NB4 (cell line): ENCODE results near the gene HTR2A.

ENCODE experiments used
- CTCF ChIP-seq: IDR thresholded peaks from one replicate; pipeline ENCODE4 v1.5.1; 2012; ENCODE audit warnings: low read depth, low read length
- MYC ChIP-seq: IDR thresholded peaks from 2 replicates; pipeline ENCODE4 v1.6.1; 2011; ENCODE audit warnings: low read depth, low read length
- POLR2A ChIP-seq: IDR thresholded peaks from 2 replicates; pipeline ENCODE4 v1.6.1; 2011; ENCODE audit warnings: mild to moderate bottlenecking; ENCODE audit not compliant: insufficient read length; ENCODE audit errors: extremely low read depth

DNA sequence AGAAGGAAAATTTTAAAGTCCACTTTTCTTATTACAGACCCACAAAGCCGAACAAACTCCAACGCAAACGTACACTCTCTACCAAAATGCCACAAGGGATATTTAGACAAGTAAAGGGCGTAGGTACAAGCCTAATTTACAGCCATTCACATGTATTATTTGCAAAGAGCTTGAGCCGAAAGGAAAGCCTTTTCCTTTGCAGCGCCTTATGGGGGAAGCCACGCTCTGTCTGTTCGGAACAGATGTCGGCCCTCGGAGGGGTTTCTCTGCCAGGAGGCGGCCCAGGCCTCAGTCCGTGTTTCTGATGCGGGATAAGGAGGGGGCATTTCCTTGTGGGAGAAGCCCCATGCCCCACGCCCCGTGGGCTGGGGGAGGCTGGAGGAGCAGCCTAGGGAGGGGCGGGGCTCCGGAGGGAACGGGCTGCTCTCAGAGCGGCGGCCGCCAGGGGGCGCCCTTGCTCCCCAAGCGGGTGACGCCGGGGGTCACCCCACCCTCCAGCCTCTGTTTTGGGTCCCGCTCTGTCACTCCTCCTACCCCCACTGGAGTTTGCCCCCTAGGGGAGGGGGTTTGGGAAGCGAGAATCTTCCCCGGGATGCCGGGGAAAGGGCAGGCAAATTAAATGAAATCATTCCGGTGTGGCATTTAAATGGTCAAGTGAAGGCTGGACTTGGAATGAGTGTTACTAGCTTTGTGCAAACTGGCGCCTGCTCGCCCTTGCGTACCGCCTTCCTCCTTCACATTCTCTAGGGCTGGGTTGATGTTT, 2.9 kb downstream of the HTR2A start:
- no peak for TF ChIP-seq POLR2A
- no peak for TF ChIP-seq MYC
- TF ChIP-seq CTCF = peak; percentile 86
